Caco-2 (cell line): ENCODE results near the gene IDUA. TPM values are rescaled to one million over a fixed set of nuclear protein-coding genes. Genes with fewer than 3 reads are reported as not detected.

ENCODE experiments used
- BruUV-seq: library from RNA; stranded (reverse); fragments of 400-500 nt; replicated peaks from 2 replicates; lab custom pipeline; 2021; lab: Mats Ljungman, UMichigan
- CTCF ChIA-PET: fragments of 300-600 bp; sonication (Branson Sonifier 250); formaldehyde crosslinking; loops from one replicate; lab custom pipeline; 2022; ENCODE audit warnings: antibody characterized with exemption; lab: Charles Lee
- POLR2A ChIA-PET: fragments of 300-600 bp; sonication (Branson Sonifier 250); formaldehyde crosslinking; loops from one replicate; lab custom pipeline; 2022; ENCODE audit warnings: antibody characterized with exemption; lab: Charles Lee
- DNase-seq, 2 experiments: peaks; one replicate each; pipeline versions ENCODE4 v3.0.0 to v3.0.0-alpha.2; 2020 to 2022
- H3K27me3 ChIP-seq: replicated peaks from 2 replicates; pipeline ENCODE4 v1.6.0; 2011; ENCODE audit warnings: low read length; ENCODE audit not compliant: control insufficient read depth, insufficient read depth
- H3K36me3 ChIP-seq: 2 replicates; pipeline ENCODE4 v1.5.1; 2011; ENCODE audit warnings: low read length; ENCODE audit not compliant: control insufficient read depth, insufficient read depth
- H3K4me1 ChIP-seq: fragments of 250-450 bp; sonication (Bioruptor Pico); 2 replicates; pipeline ENCODE4 v1.5.1; 2020; ENCODE audit warnings: mild to moderate bottlenecking
- H3K4me3 ChIP-seq: 2 replicates; pipeline ENCODE4 v1.5.1; 2011; ENCODE audit warnings: low read depth, mild to moderate bottlenecking, control low read depth, low read length
- H3K9me3 ChIP-seq: fragments of 250-450 bp; sonication (Bioruptor Pico); 2 replicates; pipeline ENCODE4 v1.5.1; 2020; ENCODE audit warnings: mild to moderate bottlenecking, moderate library complexity
- H3K27ac Mint-ChIP-seq: one replicate; pipeline ENCODE4 v1.8.0; 2022; ENCODE audit warnings: mixed read lengths; ENCODE audit not compliant: unreplicated experiment
- H3K27me3 Mint-ChIP-seq: one replicate; pipeline ENCODE4 v1.8.0; 2022; ENCODE audit warnings: mixed read lengths; ENCODE audit not compliant: insufficient read depth, unreplicated experiment
- H3K36me3 Mint-ChIP-seq: one replicate; pipeline ENCODE4 v1.8.0; 2022; ENCODE audit warnings: mild to moderate bottlenecking, mixed read lengths; ENCODE audit not compliant: insufficient read depth, unreplicated experiment
- H3K4me1 Mint-ChIP-seq: one replicate; pipeline ENCODE4 v1.8.0; 2022; ENCODE audit warnings: low read depth, mixed read lengths; ENCODE audit not compliant: unreplicated experiment
- H3K4me3 Mint-ChIP-seq: one replicate; pipeline ENCODE4 v1.8.0; 2022; ENCODE audit warnings: mild to moderate bottlenecking, moderate library complexity, mixed read lengths; ENCODE audit not compliant: unreplicated experiment
- H3K9me3 Mint-ChIP-seq: one replicate; pipeline ENCODE4 v1.8.0; 2022; ENCODE audit warnings: mixed read lengths; ENCODE audit not compliant: unreplicated experiment
- CTCF ChIP-seq, 2 experiments: fragments of 200-600 bp in 1 of 2; IDR thresholded peaks; 1 replicate in 1 of 2; 2 replicates in 1 of 2; pipeline versions ENCODE4 v1.5.1 to v1.8.0; 2011 to 2022; ENCODE audit warnings: antibody characterized with exemption in 1 of 2, control low read depth in 1 of 2, inconsistent platforms in 1 of 2, low read depth in 1 of 2, low read length in 1 of 2, mild to moderate bottlenecking in 1 of 2, moderate library complexity in 1 of 2; ENCODE audit not compliant: insufficient read depth in 1 of 2, severe bottlenecking in 1 of 2, unreplicated experiment in 1 of 2
- intact Hi-C: fragments of 100-400 bp; cut with micrococcal nuclease; formaldehyde crosslinking; loops from one replicate; pipeline ENCODE4 v1.10.0; 2022; ENCODE audit not compliant: unreplicated experiment
- total RNA-seq: library from RNA; stranded (reverse); gene quantifications from 2 replicates; pipeline ENCODE4 v1.2.3, GENCODE V29; 2022

The IDUA gene
- total RNA-seq, 1 experiment from 2014 or later = 26.9 TPM

GRCh38 chr4:1011022-1011665 lies 24.3 kb downstream of the IDUA start, which contains the start of gene FGFRL1:
FGFRL1 (plus strand) TSS chr4:1011626; CDS start chr4:1012486, 860 bp downstream.
- peaks cover 7% of the 10 kb centered on the region; the same call in 1 of the 2 replicates for H3K9me3 ChIP-seq
- peaks cover 13% of the 10 kb centered on the region for H3K4me1 ChIP-seq
- DNase-seq = peak; percentile 92 to 95
- Mint-ChIP-seq H3K36me3 (peaks cover 11% of the 10 kb centered on the region), H3K4me3 (peak within 1 kb of the TSS; percentile 79), H3K27ac (peak within 1 kb of the TSS; percentile 78), H3K4me1 (peaks cover 6% of the 10 kb centered on the region), H3K27me3 (peaks cover 3% of the 10 kb centered on the region), H3K9me3 (peaks cover 10% of the 10 kb centered on the region)
- intact Hi-C loops = no loop called here
- peak within 1 kb of the TSS; percentile 73 for H3K4me3 ChIP-seq
- no peaks in the 10 kb centered on the region for H3K36me3 ChIP-seq
- ChIA-PET CTCF (interaction anchor here (1.2 kb wide), 1 partner anchor 79 kb away, joined by 4 read pairs; the partner anchor contains the start of genes GAK and TMEM175), POLR2A (no interaction called here)
- no TSS peak for BruUV-seq
- H3K27me3 ChIP-seq = no peaks in the 10 kb centered on the region
- TF ChIP-seq CTCF (IDR thresholded peaks at IDR 0.05; ENCODE audit: insufficient read depth in 1 of 2, low read depth in 1 of 2, low read length in 1 of 2, severe bottlenecking in 1 of 2, unreplicated experiment in 1 of 2) = no peak

GRCh38 chr4:1011666-1012033 lies 24.8 kb downstream of the IDUA start:
- peaks cover 5% of the 10 kb centered on the region; the same call in 1 of the 2 replicates for H3K9me3 ChIP-seq
- H3K27me3 Mint-ChIP-seq = peaks cover 3% of the 10 kb centered on the region
- H3K4me3 Mint-ChIP-seq = peak overlapping the region; percentile 79
- BruUV-seq = no TSS peak
- H3K9me3 Mint-ChIP-seq = peaks cover 8% of the 10 kb centered on the region
- no peak for DNase-seq
- H3K27ac Mint-ChIP-seq = no peak overlapping the region
- TF ChIP-seq CTCF (IDR thresholded peaks at IDR 0.05; ENCODE audit: insufficient read depth in 1 of 2, low read depth in 1 of 2, low read length in 1 of 2, severe bottlenecking in 1 of 2, unreplicated experiment in 1 of 2) = no peak
- H3K27me3 ChIP-seq = no peaks in the 10 kb centered on the region
- CTCF ChIA-PET = interaction anchor here (1.2 kb wide), 1 partner anchor 79 kb away, joined by 4 read pairs; the partner anchor contains the start of genes GAK and TMEM175
- H3K36me3 ChIP-seq = no peaks in the 10 kb centered on the region
- peaks cover 6% of the 10 kb centered on the region for H3K4me1 Mint-ChIP-seq
- H3K4me1 ChIP-seq = peaks cover 13% of the 10 kb centered on the region
- H3K4me3 ChIP-seq = peak overlapping the region; percentile 44
- intact Hi-C loops = no loop called here
- POLR2A ChIA-PET = no interaction called here
- H3K36me3 Mint-ChIP-seq = peaks cover 11% of the 10 kb centered on the region

GRCh38 chr4:1012034-1012739 lies 25.3 kb downstream of the IDUA start:
- BruUV-seq = no TSS peak
- Mint-ChIP-seq H3K9me3 (peaks cover 2% of the 10 kb centered on the region), H3K27ac (no peak overlapping the region), H3K36me3 (peaks cover 11% of the 10 kb centered on the region), H3K4me1 (peaks cover 6% of the 10 kb centered on the region), H3K4me3 (peak overlapping the region; percentile 33), H3K27me3 (peaks cover 3% of the 10 kb centered on the region)
- no peaks in the 10 kb centered on the region for H3K27me3 ChIP-seq
- ChIA-PET CTCF (interaction anchor here (1.2 kb wide), 1 partner anchor 80 kb away, joined by 4 read pairs; the partner anchor contains the start of genes GAK and TMEM175), POLR2A (interaction anchor here (0.7 kb wide), 1 partner anchor 779 kb away, joined by 7 read pairs; no protein-coding TSS in a partner anchor)
- intact Hi-C loops = no loop called here
- TF ChIP-seq CTCF (IDR thresholded peaks at IDR 0.05; ENCODE audit: insufficient read depth in 1 of 2, low read depth in 1 of 2, low read length in 1 of 2, severe bottlenecking in 1 of 2, unreplicated experiment in 1 of 2) = no peak
- peak overlapping the region; percentile 44 for H3K4me3 ChIP-seq
- no peaks in the 10 kb centered on the region for H3K36me3 ChIP-seq
- H3K4me1 ChIP-seq = peaks cover 13% of the 10 kb centered on the region
- H3K9me3 ChIP-seq = no peaks in the 10 kb centered on the region
- peak in 1 of 2 experiments; percentile 43 for DNase-seq
